H1 (cell line): ENCODE measurements around the gene OR10H1. TPM values are rescaled to one million over a fixed set of nuclear protein-coding genes. Genes with fewer than 3 reads are reported as not detected.

Experiments used
- CBX5 ChIP-seq: fragments of 300-800, 300-1000 bp; sonication (generic); IDR thresholded peaks from 2 replicates; pipeline ENCODE4 v1.7.1; 2016; ENCODE audit warnings: antibody characterized with exemption, low read length, low read depth
- CBX8 ChIP-seq: fragments of 300-800, 300-1000 bp; sonication (generic); IDR thresholded peaks from 2 replicates; pipeline ENCODE4 v1.7.1; 2016; ENCODE audit warnings: low read depth, low read length, borderline replicate concordance
- KDM4A ChIP-seq: IDR thresholded peaks from one replicate; pipeline ENCODE4 v1.7.1; 2012; ENCODE audit warnings: low read depth, mild to moderate bottlenecking, moderate library complexity, low read length, inconsistent platforms; ENCODE audit not compliant: severe bottlenecking
- SIX5 ChIP-seq: IDR thresholded peaks from 2 replicates; pipeline ENCODE4 v1.6.1; 2011; ENCODE audit warnings: mild to moderate bottlenecking, low read depth, low read length
- SP1 ChIP-seq: IDR thresholded peaks from 2 replicates; pipeline ENCODE4 v1.6.1; 2011; ENCODE audit warnings: low read depth, low read length
- ZNF274 ChIP-seq: IDR thresholded peaks from 2 replicates; pipeline ENCODE4 v1.7.0; 2012; ENCODE audit warnings: low read length, borderline replicate concordance; ENCODE audit errors: extremely low read depth
- polyA plus RNA-seq, 7 experiments: library from polyadenylated mRNA; depleted of rRNA in 3 of 7; stranded (reverse) in 5 of 7; unstranded in 2 of 7; fragments of >200 nt in 5 of 7; fragments of 200-250 nt in 2 of 7; gene quantifications; 1 replicate in 5 of 7; 2 replicates in 1 of 7; 4 replicates in 1 of 7; pipeline versions ENCODE4 v1.2.1 to v1.2.3, GENCODE V29; 2011 to 2013; ENCODE audit warnings: missing spikeins in 2 of 7, mixed read lengths in 2 of 7
- total RNA-seq: library from RNA; stranded (reverse); fragmentation: NEBNext Ultra II Directional; extraction: Animal tissue kit (Norgen Biotek cat#: 25700); gene quantifications from 2 replicates; pipeline ENCODE4 v1.2.1, GENCODE V29; 2021
- TF ChIP-seq, protein P1 (sequence below): fragments of 300-600 bp; sonication (generic); IDR thresholded peaks from 2 replicates; pipeline ENCODE4 v1.7.1; 2012; ENCODE audit warnings: low read length, moderate library complexity, mild to moderate bottlenecking, inconsistent platforms; ENCODE audit not compliant: insufficient replicate concordance
- TF ChIP-seq, protein P2 (sequence below), 3 experiments: IDR thresholded peaks; 1 replicate in 2 of 3; 2 replicates in 1 of 3; pipeline versions ENCODE4 v1.5.1 to v1.6.1; 2011; ENCODE audit warnings: low read length in 3 of 3, mild to moderate bottlenecking in 3 of 3, inconsistent platforms in 2 of 3, low read depth in 1 of 3, moderate library complexity in 1 of 3; ENCODE audit not compliant: insufficient read depth in 1 of 3; ENCODE audit errors: control extremely low read depth in 1 of 3

OR10H1 gene
- total and polyA plus RNA-seq, 2 of the 8 experiments (the other 6 are each of a cell fraction or from before 2014, with no cell fraction given), result not detected

DNA sequence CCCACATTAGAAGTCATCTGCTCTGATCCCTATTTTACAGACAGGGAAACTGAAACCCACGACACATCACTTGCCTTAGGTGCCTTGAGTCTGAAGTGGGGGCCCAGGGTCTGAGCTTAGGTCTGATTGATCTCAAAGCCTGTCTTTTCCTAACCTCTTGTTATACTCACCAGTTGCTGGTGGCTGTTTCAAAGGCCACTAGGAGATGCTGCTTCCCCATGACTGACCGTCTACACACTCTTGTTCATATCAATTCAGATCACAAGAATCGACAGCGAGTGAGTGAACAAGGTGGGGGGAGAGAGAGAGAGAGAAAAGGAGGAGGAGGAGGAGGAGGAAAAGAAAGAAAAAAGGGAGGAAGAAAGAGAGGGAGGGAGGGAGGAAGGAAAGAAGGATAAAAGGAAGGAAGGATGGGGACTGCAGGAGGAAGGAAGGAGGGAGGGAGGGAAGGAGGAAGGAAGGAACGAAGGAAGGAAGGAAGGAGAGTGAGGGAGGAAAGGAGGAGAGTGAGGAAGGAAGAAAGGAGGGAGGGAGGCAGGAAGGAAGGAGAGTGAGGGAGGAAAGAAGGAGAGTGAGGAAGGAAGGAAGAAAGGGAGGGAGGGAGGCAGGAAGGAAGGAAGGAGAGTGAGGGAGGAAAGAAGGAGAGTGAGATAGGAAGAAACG lies 3.3 kb downstream of the OR10H1 start (continued):
- TF ChIP-seq, protein P1, sequence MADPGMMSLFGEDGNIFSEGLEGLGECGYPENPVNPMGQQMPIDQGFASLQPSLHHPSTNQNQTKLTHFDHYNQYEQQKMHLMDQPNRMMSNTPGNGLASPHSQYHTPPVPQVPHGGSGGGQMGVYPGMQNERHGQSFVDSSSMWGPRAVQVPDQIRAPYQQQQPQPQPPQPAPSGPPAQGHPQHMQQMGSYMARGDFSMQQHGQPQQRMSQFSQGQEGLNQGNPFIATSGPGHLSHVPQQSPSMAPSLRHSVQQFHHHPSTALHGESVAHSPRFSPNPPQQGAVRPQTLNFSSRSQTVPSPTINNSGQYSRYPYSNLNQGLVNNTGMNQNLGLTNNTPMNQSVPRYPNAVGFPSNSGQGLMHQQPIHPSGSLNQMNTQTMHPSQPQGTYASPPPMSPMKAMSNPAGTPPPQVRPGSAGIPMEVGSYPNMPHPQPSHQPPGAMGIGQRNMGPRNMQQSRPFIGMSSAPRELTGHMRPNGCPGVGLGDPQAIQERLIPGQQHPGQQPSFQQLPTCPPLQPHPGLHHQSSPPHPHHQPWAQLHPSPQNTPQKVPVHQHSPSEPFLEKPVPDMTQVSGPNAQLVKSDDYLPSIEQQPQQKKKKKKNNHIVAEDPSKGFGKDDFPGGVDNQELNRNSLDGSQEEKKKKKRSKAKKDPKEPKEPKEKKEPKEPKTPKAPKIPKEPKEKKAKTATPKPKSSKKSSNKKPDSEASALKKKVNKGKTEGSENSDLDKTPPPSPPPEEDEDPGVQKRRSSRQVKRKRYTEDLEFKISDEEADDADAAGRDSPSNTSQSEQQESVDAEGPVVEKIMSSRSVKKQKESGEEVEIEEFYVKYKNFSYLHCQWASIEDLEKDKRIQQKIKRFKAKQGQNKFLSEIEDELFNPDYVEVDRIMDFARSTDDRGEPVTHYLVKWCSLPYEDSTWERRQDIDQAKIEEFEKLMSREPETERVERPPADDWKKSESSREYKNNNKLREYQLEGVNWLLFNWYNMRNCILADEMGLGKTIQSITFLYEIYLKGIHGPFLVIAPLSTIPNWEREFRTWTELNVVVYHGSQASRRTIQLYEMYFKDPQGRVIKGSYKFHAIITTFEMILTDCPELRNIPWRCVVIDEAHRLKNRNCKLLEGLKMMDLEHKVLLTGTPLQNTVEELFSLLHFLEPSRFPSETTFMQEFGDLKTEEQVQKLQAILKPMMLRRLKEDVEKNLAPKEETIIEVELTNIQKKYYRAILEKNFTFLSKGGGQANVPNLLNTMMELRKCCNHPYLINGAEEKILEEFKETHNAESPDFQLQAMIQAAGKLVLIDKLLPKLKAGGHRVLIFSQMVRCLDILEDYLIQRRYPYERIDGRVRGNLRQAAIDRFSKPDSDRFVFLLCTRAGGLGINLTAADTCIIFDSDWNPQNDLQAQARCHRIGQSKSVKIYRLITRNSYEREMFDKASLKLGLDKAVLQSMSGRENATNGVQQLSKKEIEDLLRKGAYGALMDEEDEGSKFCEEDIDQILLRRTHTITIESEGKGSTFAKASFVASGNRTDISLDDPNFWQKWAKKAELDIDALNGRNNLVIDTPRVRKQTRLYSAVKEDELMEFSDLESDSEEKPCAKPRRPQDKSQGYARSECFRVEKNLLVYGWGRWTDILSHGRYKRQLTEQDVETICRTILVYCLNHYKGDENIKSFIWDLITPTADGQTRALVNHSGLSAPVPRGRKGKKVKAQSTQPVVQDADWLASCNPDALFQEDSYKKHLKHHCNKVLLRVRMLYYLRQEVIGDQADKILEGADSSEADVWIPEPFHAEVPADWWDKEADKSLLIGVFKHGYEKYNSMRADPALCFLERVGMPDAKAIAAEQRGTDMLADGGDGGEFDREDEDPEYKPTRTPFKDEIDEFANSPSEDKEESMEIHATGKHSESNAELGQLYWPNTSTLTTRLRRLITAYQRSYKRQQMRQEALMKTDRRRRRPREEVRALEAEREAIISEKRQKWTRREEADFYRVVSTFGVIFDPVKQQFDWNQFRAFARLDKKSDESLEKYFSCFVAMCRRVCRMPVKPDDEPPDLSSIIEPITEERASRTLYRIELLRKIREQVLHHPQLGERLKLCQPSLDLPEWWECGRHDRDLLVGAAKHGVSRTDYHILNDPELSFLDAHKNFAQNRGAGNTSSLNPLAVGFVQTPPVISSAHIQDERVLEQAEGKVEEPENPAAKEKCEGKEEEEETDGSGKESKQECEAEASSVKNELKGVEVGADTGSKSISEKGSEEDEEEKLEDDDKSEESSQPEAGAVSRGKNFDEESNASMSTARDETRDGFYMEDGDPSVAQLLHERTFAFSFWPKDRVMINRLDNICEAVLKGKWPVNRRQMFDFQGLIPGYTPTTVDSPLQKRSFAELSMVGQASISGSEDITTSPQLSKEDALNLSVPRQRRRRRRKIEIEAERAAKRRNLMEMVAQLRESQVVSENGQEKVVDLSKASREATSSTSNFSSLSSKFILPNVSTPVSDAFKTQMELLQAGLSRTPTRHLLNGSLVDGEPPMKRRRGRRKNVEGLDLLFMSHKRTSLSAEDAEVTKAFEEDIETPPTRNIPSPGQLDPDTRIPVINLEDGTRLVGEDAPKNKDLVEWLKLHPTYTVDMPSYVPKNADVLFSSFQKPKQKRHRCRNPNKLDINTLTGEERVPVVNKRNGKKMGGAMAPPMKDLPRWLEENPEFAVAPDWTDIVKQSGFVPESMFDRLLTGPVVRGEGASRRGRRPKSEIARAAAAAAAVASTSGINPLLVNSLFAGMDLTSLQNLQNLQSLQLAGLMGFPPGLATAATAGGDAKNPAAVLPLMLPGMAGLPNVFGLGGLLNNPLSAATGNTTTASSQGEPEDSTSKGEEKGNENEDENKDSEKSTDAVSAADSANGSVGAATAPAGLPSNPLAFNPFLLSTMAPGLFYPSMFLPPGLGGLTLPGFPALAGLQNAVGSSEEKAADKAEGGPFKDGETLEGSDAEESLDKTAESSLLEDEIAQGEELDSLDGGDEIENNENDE, result no peak
- no peak for TF ChIP-seq SP1
- TF ChIP-seq ZNF274, result no peak
- no peak for TF ChIP-seq KDM4A
- TF ChIP-seq SIX5, result no peak
- no peak for TF ChIP-seq CBX8
- no peak for TF ChIP-seq CBX5
- TF ChIP-seq, protein P2, sequence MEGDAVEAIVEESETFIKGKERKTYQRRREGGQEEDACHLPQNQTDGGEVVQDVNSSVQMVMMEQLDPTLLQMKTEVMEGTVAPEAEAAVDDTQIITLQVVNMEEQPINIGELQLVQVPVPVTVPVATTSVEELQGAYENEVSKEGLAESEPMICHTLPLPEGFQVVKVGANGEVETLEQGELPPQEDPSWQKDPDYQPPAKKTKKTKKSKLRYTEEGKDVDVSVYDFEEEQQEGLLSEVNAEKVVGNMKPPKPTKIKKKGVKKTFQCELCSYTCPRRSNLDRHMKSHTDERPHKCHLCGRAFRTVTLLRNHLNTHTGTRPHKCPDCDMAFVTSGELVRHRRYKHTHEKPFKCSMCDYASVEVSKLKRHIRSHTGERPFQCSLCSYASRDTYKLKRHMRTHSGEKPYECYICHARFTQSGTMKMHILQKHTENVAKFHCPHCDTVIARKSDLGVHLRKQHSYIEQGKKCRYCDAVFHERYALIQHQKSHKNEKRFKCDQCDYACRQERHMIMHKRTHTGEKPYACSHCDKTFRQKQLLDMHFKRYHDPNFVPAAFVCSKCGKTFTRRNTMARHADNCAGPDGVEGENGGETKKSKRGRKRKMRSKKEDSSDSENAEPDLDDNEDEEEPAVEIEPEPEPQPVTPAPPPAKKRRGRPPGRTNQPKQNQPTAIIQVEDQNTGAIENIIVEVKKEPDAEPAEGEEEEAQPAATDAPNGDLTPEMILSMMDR (IDR thresholded peaks at IDR 0.05; ENCODE audit: control extremely low read depth in 1 of 3, insufficient read depth in 1 of 3, low read depth in 1 of 3, low read length in 3 of 3), result no peak
